ENCODE data around the gene TMPRSS5.

DNA sequence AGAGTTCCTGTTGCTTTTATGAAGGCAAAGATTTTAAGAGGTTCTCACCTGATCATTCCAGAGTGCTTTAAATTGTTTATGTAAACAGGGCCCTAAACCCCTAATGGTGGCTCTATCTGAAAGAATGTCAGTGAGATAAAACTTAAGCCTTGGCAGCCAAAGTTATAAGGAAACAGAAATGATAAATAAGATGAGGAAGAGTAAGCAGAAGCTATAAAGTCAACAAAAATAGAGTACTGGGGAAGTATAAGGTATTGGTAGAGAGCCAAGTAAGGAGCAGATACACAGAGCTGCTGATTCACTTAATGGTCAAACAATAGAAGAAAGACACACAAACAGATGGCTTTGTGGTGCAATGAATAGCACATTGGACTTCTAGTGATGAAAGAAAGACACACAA is 37.9 kb downstream of the TMPRSS5 start:
- TF ChIP-seq ZBTB39 (CRISPR knock-in tag; IDR thresholded peaks at IDR 0.05): no peak
- TF ChIP-seq YEATS2 (CRISPR knock-in tag; IDR thresholded peaks at IDR 0.05; ENCODE audit: borderline replicate concordance): no peak
- TF ChIP-seq CTCF (CRISPR knock-in tag; IDR thresholded peaks at IDR 0.05): no peak
- TF ChIP-seq, protein P1, sequence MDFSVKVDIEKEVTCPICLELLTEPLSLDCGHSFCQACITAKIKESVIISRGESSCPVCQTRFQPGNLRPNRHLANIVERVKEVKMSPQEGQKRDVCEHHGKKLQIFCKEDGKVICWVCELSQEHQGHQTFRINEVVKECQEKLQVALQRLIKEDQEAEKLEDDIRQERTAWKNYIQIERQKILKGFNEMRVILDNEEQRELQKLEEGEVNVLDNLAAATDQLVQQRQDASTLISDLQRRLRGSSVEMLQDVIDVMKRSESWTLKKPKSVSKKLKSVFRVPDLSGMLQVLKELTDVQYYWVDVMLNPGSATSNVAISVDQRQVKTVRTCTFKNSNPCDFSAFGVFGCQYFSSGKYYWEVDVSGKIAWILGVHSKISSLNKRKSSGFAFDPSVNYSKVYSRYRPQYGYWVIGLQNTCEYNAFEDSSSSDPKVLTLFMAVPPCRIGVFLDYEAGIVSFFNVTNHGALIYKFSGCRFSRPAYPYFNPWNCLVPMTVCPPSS (IDR thresholded peaks at IDR 0.05): no peak
- TF ChIP-seq, protein P2, sequence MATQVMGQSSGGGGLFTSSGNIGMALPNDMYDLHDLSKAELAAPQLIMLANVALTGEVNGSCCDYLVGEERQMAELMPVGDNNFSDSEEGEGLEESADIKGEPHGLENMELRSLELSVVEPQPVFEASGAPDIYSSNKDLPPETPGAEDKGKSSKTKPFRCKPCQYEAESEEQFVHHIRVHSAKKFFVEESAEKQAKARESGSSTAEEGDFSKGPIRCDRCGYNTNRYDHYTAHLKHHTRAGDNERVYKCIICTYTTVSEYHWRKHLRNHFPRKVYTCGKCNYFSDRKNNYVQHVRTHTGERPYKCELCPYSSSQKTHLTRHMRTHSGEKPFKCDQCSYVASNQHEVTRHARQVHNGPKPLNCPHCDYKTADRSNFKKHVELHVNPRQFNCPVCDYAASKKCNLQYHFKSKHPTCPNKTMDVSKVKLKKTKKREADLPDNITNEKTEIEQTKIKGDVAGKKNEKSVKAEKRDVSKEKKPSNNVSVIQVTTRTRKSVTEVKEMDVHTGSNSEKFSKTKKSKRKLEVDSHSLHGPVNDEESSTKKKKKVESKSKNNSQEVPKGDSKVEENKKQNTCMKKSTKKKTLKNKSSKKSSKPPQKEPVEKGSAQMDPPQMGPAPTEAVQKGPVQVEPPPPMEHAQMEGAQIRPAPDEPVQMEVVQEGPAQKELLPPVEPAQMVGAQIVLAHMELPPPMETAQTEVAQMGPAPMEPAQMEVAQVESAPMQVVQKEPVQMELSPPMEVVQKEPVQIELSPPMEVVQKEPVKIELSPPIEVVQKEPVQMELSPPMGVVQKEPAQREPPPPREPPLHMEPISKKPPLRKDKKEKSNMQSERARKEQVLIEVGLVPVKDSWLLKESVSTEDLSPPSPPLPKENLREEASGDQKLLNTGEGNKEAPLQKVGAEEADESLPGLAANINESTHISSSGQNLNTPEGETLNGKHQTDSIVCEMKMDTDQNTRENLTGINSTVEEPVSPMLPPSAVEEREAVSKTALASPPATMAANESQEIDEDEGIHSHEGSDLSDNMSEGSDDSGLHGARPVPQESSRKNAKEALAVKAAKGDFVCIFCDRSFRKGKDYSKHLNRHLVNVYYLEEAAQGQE (IDR thresholded peaks at IDR 0.05; ENCODE audit: borderline replicate concordance in 1 of 2, low read depth in 1 of 2, low read length in 2 of 2): no peak
- no peak for TF ChIP-seq TCF7 (IDR thresholded peaks at IDR 0.05; ENCODE audit: low read depth)
- TF ChIP-seq ZNF124 (CRISPR knock-in tag; IDR thresholded peaks at IDR 0.05): no peak
- TF ChIP-seq POLR2A (IDR thresholded peaks at IDR 0.05; ENCODE audit: insufficient read depth in 1 of 2, low read depth in 2 of 2, low read length in 2 of 2): no peak
- TF ChIP-seq YY1 (IDR thresholded peaks at IDR 0.05; ENCODE audit: insufficient read depth, insufficient replicate concordance, low read depth, low read length): no peak
- no peak for TF ChIP-seq MXD3 (CRISPR knock-in tag; IDR thresholded peaks at IDR 0.05)
- no peak for TF ChIP-seq PCBP2 (optimal IDR thresholded peaks at IDR 0.05; ENCODE audit: low read depth, low read length, poor library complexity, severe bottlenecking)
